ENCODE results near the gene SRGN. TPM values are rescaled to one million over a fixed set of nuclear protein-coding genes. Genes with fewer than 3 reads are reported as not detected.
"Not testable (repeated sequence)": the region's sequence is repeated elsewhere in the genome, so short reads cannot be mapped to it uniquely, and the experiment has no call there.

Gene SRGN
- total RNA-seq, 1 experiment from 2014 or later, result 865 TPM

DNA sequence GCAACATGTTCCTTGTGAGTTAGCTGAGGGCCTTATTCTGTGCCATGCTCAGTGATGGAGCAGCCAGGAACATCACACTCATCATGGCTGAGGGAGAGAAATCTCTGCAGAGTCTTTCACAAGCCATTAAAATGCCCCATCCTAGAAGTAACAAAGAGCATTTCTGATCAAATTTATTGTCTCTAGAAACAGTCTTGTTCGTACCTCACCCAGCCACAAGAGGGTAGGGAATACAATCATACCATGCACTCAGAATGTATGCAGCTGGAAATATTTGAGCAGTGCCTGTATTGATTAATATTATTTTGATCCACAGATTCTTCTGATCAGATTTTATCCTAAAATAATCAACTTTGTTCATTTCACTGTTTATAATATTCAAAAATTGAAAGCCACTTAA lies 53.4 kb downstream of the SRGN start:
- no peak for DNase-seq (ENCODE audit: low read depth)

- not testable (repeated sequence) for DNase-seq (ENCODE audit: low read depth)
Measured at GRCh38 chr10:69142074-69142473, 54.2 kb downstream of the SRGN start.

- DNase-seq (ENCODE audit: low read depth), result no peak
Measured at GRCh38 chr10:69142983-69143382, 55.1 kb downstream of the SRGN start.

GRCh38 chr10:69145329-69145728 lies 57.4 kb downstream of the SRGN start:
- no peak for DNase-seq (ENCODE audit: low read depth)

- no peak for DNase-seq (ENCODE audit: low read depth)
Measured at GRCh38 chr10:69145864-69146263, 58.0 kb downstream of the SRGN start.

DNA sequence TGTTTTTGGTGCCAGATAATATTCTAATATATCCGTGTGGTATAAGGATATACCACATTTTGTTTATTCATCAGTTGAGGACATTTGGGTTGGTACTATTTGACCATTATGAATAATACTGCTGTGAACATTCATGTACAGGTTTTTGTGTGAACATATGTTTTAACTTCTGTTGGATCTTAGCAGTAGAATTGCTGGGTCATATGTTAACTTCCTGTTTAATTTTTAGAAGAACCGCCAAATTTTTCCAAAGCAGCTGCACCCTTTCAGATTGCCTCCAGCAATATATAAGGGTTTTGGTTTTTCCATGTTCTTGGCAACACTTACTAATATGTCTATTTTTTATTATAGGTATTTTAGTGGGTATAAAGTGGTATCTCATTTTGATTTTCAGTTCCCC lies 58.9 kb downstream of the SRGN start:
- no peak for DNase-seq (ENCODE audit: low read depth)

DNA sequence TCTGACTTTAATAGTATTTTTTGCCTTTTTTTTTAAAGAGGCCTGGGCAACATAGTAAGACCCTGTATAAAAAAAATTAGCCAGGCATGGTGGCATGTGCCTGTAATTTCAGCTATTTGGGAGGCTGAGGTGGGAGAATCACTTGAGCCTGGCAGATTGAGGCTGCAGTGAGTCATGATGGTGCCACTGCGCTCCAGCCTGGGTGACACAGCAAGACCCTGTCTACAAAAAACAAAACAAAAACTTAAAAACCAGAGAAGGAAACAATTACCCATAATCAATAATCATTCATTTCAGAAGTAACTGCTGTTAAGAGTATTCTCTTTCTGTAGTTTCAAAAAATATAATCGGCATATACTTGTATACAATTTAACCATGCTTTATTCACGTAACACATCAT lies 64.1 kb downstream of the SRGN start:
- DNase-seq (ENCODE audit: low read depth), result no peak

DNA sequence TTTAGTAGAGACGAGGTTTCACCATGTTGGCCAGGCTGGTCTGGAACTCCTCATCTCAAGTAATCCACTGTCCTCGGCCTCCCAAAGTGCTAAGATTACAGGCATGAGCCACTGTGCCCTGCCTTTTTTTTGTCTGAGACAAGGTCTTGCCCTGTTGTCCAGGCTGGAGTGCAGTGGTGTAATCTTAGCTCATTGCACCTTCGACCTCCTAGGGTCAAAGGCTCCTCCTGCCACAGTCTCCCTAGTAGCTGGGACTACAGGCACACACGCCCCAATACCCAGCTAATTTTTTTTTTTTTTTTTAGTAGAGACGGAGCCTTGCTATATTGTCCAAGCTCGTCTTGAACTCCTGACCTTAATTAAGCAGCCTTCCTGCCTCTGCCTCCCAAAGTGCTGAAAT lies 65.3 kb downstream of the SRGN start:
- DNase-seq (ENCODE audit: low read depth), result no peak

Other genes with a start within 250 kb of the SRGN start
- gene DDX50, start 186.8 kb upstream of the SRGN start, total RNA-seq (2014; rRNA removed; shearing (Covaris generic)), result 40.6 and 51.1 TPM in 2 replicates
- gene DDX21, start 131.9 kb upstream of the SRGN start, total RNA-seq (2014; rRNA removed; shearing (Covaris generic)), result 40.4 and 51.9 TPM in 2 replicates
- 44.7 and 68.5 TPM in 2 replicates for gene KIFBP, start 99.3 kb upstream of the SRGN start, total RNA-seq (2014; rRNA removed; shearing (Covaris generic))
- 21.2 and 44.1 TPM in 2 replicates for gene VPS26A, start 36.1 kb downstream of the SRGN start, total RNA-seq (2014; rRNA removed; shearing (Covaris generic))
- 32.8 and 44.5 TPM in 2 replicates for gene SUPV3L1, start 92.1 kb downstream of the SRGN start, total RNA-seq (2014; rRNA removed; shearing (Covaris generic))
- 0.27 and 3.4 TPM in 2 replicates for gene HKDC1, start 132.2 kb downstream of the SRGN start, total RNA-seq (2014; rRNA removed; shearing (Covaris generic))
- gene HK1, start 190.4 kb downstream of the SRGN start, total RNA-seq (2014; rRNA removed; shearing (Covaris generic)), result 46.9 and 70.9 TPM in 2 replicates